Measurements from ENCODE around the gene SRXN1.
A peak's percentile ranks its signal among the peaks of the same experiment; 100 is the strongest.
"Not testable (repeated sequence)": the region's sequence is repeated elsewhere in the genome, so short reads cannot be mapped to it uniquely, and the experiment has no call there.

SRXN1 gene

DNA sequence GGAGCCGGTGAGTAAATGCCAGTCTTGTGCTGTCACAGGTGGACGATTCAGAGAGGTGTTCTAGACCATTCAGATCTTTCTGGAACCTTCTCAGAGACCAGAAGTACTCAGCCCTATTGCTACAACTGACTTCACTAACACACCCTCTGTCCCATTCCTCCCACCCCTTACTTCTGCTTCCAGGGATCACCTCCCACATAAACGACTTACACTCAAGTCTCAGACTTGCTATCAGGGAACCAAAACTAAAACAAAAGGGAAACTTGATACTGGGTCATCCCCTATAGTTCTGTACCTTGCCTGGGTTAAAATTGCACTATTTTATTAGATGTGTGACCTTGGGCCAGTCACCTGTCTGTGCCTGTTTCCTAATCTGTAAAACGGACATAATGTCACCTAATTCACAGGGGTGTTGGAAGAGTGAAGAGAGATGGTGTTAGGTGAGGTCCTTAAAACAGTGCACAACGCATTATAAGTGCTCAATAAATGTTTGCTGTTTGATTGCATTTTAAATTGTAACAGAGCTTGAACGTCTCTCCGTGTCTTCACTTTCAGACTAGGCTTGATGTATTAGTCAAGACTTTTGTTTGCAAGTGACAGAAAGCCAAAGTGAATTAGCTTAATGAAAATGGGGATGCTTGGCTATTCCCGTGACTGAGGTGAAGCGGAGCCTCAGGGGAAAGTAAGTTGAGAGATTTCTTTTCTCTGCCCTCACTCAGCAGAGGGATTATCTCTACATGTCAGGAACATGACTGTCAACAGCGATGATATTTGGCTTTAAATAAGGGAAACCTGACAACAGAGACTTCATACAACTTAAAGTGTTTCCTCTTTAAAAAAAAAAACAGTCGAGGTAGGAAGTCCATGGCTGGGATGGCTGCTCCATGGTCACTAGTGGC, 3.0 kb upstream of the SRXN1 start:
- DNase-seq (ENCODE audit: extremely low read depth in 1 of 2, low read depth in 1 of 2): no peak

DNA sequence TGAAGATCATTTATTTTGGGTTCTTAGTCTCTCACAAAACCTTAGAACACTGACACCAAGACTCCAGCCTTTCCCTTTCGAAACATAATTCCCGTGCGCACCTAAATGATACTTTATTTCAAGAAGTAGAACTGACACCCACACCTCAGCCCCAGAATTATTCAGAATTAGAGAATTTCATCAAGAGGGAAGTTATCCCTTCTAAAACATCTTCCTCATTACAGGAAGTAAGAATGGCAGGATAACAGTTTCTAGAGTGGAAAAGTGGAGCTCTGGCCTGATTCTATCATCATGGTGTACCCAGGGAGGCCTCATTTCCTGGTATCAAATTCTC, 1.4 kb upstream of the SRXN1 start:
- no peak for DNase-seq (ENCODE audit: extremely low read depth in 1 of 2, low read depth in 1 of 2)

DNA sequence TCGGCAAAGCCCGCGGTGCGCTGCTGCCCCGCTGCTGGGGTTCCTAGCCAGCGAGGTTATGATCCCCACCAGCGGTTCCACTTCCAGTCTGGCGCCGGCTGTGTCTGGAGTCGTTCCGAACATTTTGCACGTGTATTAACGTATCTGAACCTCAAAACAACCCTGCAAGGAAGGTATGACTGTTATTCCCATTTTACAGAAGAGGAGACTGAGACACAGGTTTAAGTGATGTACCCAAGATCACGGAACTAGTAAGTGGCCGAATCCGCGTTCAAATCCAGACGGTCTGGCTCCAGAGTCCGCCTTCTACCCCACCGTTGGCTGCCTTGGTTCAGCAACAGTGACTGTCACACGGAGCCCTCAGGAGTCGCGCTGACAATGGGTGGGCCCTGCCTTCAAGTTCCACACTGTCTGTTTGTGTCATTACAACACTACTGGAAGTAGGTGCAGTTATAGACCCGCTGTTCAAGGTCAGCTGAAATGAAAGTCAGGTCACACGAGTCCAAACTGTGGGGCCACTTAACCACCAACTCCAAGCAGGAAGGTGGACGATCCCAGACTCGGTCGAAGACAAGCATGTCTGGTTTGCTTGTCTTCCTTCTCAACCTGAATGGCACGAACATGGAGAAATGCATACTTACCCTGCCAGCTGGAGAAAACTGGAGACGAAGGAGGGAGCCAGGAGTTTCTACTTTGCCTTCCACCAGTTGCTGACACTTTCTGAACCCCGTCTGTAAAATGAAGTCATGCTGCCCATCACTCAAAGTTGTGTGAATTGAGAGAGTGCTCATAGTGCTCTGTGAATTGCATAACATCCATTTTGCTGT, 803 bp upstream of the SRXN1 start:
- no peak for DNase-seq (ENCODE audit: extremely low read depth in 1 of 2, low read depth in 1 of 2)

DNA sequence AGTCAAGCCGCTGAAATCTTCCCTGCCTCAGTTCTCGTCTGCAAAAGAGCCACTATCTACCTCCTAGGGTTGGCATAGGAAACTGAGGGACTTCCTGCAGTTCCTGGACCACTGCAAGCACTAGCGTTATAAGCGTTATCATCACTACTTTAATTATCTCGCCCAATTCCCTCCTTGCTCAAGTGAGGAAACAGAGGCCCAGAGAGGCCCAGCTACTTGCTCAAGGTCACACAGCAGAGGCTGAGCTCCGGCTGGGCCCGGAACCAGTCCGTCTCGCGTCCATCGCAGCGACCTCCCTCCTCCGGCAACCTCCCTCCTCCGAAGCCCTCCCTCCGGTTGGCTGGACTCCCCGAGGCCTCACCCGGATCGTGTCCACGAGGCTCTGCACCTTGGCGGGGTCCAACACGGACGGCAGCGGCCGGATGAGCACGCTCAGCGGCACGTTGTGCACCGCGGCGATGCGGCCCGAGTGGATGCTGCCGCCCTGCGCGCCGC, 338 bp downstream of the SRXN1 start:
- DNase-seq (ENCODE audit: extremely low read depth in 1 of 2, low read depth in 1 of 2): no peak

DNA sequence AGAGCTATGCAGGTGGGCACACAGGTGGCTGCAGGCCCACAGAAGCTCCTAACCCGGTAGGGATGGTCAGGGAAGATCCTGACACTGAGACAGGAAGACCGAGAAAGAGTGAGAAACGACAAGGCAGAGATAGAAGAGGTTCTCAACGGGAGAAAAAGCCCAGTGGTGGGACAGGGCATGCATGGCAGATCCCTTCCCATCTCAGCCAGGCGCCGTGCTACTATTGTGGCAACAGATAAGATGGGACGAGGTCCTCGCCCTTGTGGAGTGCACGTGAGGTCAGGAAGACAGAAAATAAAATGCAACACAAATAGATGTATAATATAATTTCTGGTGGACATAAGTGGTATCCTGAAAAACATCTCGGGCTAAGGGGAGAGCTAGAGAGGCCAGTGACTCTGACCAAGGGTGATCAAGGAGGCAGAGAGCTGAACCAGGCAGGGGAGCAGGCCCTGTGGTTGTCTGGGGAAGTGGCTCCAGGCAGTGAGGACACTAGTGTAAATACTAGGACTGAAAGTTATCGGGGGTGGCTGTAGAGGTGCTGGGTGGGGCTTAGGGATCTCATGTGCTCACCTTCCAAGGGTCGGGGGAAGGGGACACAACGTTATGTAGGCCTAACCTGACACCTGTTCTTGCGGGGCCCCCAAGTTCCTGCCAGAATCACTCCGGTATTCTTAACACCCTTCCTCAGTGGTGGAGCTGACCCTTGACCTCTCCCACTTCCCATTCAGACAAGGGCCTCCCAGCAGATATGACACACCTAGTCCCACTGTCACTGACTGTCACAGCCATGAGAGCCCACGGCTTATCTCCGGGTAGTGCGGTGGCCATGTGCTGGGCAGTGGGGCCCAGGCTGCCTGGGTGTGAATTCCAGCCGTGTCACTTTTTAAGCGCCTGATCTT, 1.0 kb downstream of the SRXN1 start:
- DNase-seq (ENCODE audit: extremely low read depth in 1 of 2, low read depth in 1 of 2): no peak

GRCh38 chr20:650954-651353, 2.0 kb downstream of the SRXN1 start:
- DNase-seq (ENCODE audit: extremely low read depth in 1 of 2, low read depth in 1 of 2): no peak

DNA sequence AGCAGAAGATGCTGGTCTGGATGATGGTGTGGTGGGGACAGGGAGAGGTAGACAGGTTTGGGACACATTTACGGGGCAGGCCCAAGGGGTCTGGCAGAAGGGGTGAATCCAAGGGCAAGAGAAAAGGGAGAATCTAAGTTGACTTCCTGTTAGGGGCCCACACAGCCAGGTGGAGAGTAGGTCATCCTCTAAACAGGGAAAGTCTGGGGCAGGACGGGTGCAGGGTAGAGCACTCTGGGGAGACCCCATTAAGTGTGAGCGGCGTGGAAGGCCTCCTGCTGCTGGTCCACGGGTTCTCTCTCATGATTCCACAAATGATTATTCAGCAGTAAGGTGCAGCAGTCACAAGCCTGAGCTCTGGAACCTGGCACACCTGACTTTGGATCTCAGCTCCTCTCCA, 2.7 kb downstream of the SRXN1 start:
- DNase-seq (ENCODE audit: extremely low read depth in 1 of 2, low read depth in 1 of 2): no peak

GRCh38 chr20:647479-648019, 5.5 kb downstream of the SRXN1 start:
- no peak for DNase-seq (ENCODE audit: extremely low read depth in 1 of 2, low read depth in 1 of 2)

GRCh38 chr20:646868-647233, 6.1 kb downstream of the SRXN1 start:
- DNase-seq (ENCODE audit: extremely low read depth in 1 of 2, low read depth in 1 of 2): no peak

GRCh38 chr20:646107-646867, 6.7 kb downstream of the SRXN1 start:
- DNase-seq (ENCODE audit: extremely low read depth in 1 of 2, low read depth in 1 of 2): no peak

GRCh38 chr20:645318-646106, 7.5 kb downstream of the SRXN1 start:
- peak in 1 of 2 donors; percentile 41 for DNase-seq (ENCODE audit: extremely low read depth in 1 of 2, low read depth in 1 of 2)

- no peak for DNase-seq (ENCODE audit: extremely low read depth in 1 of 2, low read depth in 1 of 2)
These were observed 8.2 kb downstream of the SRXN1 start for GRCh38 chr20:644692-645317.

DNA sequence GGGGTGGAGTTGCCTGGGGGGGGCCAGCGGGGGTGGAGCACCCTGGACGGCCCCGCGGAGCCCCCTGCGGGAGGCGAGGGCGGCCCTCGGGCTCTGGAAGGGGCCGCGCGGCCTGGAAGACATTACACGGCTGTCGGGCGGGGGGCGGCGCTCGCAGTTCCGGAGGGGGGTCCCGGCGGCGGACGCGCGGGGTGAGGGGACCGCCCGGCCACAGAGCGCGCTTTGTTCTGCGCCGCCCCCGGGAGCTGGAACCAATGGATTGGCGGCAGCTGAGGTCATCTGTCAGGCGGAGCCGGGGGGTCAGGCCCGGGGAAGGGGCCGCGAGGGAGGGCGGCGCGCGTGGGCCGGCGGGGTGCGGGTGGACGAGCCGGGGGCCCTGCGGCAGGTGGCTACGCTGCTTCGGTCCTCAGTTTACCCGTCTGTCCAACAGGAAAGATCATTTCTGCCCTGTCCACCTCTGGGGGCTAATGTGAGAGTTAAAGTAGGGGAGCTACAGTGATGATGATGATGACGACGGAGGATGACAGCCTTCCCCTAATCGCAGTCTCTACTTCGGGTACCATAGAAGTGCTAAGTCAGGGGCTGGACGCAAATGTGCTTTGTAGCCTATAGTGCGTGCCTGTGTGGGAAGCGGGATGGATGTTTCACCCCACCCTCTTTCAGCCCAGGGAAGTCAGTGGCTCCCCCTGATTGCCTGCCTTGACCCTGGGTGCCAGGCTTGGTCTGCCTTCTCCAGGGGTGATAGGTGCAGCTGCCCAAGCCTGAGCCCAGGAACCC, 10.4 kb downstream of the SRXN1 start:
- DNase-seq (ENCODE audit: extremely low read depth in 1 of 2, low read depth in 1 of 2): no peak

DNA sequence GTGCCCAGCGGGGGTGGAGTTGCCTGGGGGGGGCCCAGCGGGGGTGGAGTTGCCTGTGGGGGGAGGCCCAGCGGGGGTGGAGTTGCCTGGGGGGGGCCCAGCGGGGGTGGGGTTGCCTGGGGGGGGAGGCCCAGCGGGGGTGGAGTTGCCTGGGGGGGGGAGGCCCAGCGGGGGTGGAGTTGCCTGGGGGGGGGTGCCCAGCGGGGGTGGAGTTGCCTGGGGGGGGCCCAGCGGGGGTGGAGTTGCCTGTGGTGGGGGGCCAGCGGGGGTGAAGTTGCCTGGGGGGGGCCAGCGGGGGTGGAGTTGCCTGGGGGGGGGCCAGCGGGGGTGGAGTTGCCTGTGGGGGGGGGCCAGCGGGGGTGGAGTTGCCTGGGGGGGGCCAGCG, 11.0 kb downstream of the SRXN1 start:
- DNase-seq (ENCODE audit: extremely low read depth in 1 of 2, low read depth in 1 of 2): not testable (repeated sequence)

DNA sequence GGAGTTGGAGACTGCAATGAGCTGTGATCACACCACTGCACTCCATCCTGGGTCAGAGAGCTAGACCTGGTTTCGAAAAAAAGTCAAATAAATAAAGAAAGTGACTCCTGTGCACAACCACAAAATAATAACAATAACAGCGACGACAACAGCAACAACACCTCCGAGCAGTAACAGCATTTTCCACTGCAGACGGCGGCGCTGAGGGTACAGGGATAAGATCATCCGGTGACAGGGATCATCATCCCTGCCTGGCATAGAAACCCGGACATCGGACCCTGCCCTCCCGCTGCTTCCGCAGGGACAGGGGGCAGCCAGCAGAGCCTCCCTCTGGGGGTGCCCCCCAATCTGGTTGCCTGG, 11.5 kb downstream of the SRXN1 start:
- no peak for DNase-seq (ENCODE audit: extremely low read depth in 1 of 2, low read depth in 1 of 2)

DNA sequence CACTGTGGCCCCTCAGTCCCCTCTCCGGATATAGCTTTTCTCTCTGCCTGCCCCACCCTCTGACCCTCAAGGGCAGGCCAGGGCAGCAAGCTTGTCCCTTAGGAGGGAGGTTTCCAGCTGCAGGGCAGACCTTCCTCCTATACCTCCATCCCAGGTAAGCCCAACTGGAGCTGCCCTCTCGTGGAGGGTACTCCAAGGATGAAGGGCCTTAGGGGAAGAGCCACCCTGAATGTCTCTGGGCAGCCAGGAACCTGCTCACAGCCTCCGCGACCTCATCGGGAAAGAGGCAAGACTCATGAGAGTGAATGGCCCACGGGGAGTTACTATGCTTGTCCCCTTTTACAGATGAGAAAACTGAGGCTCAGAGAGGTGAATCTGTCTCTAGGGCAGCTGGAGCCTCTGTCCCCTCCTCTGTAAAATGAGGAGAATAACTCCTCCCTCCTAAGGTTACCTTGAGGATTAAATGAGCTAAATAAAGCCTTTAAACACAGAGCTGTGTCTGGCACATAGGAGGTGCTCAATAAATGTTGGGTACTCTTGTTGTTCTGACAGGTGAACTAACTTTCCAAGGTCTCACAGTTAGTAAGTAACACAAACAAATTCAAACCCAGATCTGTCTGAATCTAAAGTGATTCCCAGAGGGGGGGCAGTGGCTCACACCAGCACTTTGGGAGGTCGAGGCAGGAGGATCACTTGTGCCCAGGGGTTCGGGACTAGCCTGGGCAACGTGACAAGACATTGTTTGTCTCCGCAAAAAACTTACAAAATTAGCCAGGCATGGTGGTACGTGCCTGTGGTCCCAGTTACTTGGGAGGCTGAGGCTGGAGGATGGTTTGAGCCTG, 12.1 kb downstream of the SRXN1 start:
- no peak for DNase-seq (ENCODE audit: extremely low read depth in 1 of 2, low read depth in 1 of 2)

DNA sequence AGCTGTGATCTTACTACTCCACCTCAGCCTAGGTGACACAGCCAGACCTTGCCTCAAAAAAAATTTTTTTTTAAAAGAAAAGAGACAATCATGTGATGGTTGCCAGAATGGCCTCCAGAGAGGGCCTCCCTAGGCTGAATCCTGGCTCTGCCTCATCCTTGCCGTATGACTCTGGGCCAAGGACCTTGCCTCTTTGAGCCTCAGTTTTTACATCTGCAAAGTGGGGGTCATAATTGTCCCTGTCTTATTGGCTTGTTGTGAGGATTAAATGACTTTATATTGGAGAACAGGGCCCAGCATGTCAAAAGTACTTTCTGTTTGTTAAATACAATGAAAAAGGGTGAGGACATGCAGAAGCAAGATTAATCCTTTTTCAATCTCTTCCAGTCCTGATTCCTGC, 14.4 kb downstream of the SRXN1 start:
- DNase-seq (ENCODE audit: extremely low read depth in 1 of 2, low read depth in 1 of 2): no peak
